ENCODE data around the gene TIMM22.
"Not testable (repeated sequence)": the region's sequence is repeated elsewhere in the genome, so short reads cannot be mapped to it uniquely, and the experiment has no call there.

The TIMM22 gene

DNA sequence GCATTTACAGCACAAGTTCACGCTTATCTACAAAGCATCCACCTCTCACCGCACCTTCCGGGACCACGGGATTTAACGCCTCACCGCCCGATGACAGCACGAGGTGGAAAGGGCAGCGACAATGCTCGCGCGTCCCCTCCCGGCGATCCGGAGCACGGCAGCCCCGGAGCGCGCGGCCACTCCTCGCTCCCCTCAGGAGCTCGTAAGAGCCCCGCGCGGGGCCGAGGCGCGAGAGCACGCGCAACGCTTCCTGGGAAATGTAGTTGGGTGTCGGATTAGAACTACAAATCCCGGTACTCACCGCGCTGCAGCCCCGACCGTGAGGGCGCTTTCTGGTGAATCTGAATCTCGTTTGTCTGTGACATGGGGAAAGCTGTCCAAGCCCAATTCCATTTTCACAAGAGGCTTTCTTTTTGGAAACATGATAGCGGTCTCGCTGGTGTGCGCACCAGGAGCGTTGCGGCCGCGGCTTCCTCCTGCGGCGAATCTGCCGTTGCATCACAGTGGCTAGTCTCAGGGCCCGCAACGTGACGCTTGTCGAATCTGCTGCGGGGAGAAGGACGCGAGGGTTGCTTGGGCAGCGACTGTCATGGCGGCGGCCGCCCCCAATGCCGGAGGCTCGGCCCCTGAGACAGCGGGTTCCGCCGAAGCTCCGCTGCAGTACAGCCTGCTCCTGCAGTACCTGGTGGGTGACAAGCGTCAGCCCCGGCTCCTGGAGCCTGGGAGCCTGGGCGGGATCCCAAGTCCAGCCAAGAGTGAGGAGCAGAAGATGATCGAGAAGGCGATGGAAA is at the start of gene TIMM22:
Gene TIMM22 (plus strand): TSS at position 576 of the 791 bp plus-strand sequence. CDS start 14 bp downstream, at position 590.
- peak; percentile 93 for DNase-seq

DNA sequence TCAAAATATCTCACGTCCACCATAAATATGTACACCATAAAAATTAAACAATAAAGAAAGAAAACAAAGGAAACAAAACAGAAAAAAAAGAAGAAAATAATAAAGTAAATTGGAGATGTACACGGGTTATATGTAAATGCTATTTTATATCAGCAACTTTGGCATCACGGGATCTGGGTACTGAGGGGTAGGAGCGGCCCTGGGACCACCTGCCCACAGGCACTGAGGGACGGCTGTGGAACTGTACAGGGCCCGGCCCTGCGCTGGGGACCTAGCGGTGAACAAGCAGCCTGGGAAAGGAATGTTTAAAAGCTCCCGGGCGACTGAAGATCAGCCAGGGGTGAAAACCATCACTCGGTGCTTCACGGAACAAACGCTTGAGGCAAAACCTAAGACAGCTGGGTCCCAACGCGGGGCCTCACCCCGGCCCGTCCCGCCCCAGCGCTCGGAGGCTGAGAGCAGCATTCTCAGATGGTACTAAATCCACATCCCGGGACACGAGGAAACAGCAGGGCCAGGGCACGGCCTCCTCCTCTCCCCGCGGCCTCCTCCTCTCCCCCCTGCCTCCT is 48.6 kb upstream of the TIMM22 start:
- DNase-seq, result no peak

DNA sequence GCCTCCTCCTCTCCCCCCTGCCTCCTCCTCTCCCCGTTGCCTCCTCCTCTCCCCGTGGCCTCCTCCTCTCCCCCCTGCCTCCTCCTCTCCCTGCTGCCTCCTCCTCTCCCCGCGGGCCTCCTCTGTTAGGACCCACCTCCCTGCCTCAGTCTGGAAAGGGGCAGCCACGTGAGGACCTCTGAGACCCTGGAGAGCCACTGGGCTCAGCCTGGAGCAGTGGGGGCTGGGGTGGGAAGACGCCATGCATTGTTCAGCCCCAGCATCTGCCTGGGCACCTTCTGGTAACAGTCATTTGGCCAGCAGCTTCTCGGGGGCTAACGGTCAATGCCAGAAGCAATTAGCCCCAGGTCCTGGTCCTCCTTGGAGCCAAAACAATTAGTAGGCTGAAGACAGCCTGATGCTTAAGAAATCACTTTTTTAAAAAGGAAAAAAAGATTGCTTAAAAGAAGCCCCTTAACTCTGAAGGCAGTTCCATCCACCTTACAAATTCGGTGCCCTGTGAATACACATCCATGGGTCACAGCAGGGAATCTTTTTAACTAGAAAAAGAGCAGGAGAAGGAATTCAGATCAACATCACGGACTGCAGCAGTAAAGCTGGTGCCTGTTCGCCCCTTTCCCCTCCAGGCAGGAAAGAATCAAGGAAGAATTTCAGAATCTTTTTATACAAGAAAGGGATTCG is 47.2 kb upstream of the TIMM22 start:
- no peak for DNase-seq

DNA sequence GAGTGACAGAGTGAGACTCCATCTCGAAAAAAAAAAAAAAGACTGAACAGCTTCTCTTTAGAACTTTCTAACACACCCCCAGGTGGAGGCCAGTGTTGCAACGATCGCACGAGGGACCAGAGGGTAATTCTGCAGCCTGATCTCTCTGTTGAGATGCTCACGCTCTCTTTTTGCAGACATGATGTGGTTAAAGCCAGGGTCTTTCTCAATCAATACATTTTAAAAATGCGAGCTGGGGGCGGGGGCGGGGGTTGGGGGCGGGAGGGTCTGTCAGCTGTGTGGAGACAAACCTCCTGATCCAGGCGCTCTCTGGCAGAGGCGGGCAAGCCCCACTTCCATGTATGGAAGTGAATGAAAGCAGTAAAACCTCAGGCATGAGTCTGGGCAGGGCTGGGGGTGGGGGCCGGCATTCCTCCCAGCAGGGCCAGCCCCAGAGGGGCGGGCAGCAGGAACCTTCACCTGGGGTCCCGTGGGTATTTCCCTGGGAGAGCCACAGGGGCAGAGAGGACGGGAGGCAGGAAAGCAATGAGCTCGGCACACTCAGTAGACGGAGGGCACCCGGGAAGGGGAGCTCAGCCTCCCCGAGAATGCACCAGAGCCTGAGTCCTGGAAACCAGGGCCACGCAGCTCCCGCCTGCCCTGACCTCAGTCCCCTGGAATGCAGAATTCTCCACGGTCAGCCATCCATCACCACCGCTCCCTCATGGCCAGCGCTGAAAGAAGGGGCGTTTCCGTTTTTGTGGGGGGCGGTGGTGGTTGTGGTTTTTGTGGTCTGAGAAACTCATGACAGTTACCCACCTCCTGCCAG is 45.4 kb upstream of the TIMM22 start:
- no peak for DNase-seq

DNA sequence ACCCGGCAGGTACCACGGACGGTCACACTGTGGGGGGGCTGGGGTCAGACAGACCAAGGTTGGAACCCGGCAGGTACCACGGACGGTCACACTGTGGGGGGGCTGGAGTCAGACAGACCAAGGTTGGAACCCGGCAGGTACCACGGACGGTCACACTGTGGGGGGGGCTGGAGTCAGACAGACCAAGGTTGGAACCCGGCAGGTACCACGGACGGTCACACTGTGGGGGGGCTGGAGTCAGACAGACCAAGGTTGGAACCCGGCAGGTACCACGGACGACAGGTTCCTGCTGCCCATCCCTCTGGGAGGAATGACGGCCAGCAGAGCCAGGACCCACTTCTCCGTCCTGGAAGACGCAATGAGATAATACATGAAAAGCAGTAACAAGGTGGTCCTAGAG is 44.3 kb upstream of the TIMM22 start:
- not testable (repeated sequence) for DNase-seq

DNA sequence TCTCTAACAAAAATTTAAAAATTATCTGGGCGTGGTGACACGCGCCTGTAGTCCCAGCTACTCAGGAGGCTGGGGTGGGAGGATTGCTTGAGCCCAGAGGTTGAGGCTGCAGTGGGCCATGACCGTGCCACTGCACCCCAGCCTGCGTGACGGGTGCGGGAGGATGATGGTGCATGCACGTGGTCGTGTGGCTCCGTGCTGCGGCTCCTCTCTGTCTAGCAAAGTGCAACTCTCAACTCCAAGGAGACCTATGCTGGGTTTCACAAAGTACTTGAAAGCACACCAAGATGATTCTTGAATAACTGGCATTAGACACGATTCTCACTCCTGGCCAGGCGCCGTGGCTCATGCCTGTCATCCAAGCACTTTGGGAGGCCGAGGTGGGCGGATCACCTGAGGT is 43.2 kb upstream of the TIMM22 start:
- no peak for DNase-seq

DNA sequence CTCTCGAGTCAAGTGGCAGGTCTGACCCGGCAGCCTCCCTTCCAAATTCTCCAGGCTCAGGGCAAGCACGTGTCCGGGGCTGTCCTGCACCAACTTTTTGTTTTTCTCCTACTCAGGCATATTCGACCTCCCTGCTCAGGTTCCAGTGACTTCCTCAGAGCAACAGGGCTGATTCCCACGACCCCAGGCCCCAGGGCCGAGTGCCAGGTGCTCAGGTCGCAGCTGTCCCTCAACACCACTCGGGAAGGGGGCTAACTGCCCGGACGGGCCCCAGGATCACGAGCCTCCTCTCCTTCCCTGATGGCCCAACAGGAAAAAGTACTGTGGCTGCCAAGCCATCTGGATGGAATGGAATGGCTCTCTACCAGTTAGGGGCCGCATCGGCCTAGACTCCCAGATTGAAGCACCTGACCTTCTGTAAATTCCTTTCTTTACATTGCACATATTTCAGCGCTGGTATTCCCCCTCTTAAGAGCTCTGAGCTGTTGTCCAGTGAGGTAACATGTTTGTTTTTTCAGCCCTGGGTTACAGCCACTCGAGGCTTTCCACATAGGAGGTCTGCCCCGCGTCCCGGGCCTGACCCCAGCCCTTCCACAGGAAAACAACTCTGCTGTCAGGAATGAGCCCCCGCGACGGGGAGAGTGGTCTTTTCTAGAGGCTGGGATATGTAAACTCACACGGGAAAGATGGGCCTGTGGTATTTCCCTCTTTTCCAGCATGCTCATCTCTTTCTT is 42.3 kb upstream of the TIMM22 start:
- DNase-seq, result no peak

DNA sequence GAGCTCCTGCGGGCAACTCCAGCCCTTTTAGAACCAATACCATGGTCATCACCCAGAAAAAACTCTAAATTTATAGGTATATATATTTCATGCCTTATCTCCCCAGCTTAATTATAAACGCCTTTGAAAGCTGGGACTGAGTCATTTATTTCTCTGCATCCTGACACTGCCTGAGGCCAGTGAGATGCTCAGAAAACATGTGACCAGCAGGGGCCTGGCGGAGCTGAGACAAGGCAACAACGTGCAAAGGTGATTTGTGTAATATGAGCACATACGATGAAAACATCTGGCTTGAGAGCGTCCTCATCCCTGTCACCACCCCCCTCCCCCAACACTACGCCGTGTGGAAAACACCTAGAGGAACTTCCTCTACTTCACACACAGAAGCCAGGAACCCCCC is 40.0 kb upstream of the TIMM22 start:
- no peak for DNase-seq

DNA sequence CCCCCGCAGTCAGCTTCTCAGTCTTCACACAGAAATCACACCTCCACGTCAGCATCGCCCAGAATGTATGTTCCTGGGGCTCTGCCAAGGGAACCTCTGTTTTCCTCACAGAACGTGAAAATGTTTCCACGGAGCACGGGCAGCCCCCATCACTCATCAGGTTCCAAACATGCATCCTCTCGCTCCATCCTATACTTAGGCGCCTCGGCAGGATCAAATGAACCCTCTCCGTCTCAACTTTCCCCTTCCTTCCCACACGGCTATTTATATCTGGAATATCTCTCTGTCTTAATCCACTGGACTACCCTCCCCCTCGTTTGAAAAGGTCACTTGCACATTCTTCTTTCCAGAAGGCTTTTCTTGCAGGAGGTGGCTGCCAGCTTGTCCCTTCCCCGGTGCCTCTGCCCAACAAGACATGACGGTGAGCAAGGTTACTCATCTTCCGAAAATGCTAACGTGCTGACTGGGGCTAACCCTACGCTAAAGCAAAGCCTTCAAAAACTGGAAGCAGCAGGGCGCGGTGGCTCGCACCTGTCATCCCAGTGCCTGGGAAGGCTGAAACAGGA is 39.0 kb upstream of the TIMM22 start:
- no peak for DNase-seq

DNA sequence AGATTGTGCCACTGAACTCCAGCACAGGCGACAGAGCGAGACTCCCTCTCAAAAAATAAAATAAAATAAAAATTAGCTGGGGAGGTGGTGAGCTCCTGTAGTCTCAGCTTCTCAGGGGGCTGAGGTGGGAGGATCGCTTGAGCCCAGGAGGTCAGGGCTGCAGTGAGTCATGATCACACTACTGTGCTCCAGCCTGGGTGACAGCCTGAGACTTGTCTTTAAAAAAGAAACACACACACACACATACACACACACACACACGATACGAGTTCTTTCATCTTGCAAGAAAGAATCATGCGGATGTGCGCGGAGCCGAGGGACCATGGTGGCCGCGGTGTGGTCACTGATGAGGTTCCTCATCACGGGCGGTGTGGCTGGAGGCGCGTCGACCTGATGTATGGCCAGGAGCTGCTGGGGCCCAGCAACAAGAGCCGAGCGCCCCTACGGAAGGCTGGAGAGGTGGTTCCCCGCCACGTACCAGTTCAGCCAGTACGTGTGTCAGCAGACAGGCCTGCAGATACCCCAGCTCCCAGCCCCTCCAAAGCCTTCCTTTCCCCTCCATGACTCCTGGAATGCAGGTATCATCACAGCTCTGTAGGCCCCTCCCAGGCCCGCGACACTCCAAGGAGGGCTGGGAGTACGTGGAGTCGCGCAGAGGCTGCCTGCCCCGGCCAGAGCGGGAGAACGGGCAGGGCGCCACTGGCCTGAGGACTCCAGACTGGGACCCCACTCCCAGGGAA is 38.0 kb upstream of the TIMM22 start:
- no peak for DNase-seq

DNA sequence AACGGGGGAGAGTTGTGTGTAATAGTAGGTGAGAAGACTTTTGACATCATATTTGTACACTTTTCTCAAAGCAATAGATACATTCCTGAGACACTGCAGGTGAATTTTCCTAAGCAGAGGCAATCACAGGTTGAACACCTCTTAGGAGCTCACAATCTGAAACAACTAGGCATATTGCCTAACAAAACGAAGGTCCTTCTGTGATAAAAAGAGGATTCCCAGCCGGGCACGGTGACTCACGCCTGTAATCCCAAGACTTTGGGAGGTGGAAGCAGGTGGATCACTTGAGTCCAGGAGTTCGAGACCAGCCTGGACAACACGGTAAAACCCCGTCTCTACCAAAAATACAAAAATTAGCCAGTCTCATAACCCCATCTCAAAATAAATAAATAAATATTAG is 34.8 kb upstream of the TIMM22 start:
- no peak for DNase-seq

DNA sequence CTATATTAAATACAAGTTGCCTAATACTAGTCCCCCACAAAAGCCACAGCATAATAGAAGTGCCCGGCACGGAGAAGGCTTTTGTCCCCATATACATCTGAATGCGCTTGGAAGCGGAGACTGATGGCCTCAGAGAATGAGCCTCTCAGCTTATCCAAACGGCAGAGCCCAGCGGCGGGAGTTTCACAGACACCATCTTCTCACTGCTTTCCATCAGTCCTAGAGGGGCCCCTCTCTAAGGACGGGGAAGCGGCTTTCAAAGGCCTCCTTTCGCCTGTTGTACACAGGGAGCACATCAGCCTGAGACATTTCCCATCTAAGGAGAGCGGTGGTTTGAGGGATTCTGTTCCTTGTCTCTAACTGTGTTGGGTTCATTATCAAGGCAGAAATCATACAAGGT is 34.3 kb upstream of the TIMM22 start:
- DNase-seq, result no peak

DNA sequence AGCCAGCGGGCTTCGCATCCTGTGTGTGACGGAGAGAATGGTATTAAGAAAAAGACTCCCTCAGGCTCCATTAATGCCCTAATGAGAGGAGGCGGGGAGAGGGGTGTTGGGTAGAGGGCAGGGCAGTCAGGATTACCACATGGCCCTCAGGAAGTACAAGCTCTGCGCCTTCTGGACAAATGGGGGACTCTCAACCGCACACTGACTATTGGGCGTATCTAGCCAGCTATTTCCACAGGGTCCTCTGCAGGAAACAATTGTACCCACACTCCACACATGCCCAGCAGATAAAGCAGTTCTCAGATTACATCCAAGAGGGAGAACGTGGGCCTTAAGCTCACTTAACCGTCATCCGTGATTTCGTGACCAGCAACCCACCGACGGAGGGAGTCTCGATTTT is 32.1 kb upstream of the TIMM22 start:
- DNase-seq, result no peak

DNA sequence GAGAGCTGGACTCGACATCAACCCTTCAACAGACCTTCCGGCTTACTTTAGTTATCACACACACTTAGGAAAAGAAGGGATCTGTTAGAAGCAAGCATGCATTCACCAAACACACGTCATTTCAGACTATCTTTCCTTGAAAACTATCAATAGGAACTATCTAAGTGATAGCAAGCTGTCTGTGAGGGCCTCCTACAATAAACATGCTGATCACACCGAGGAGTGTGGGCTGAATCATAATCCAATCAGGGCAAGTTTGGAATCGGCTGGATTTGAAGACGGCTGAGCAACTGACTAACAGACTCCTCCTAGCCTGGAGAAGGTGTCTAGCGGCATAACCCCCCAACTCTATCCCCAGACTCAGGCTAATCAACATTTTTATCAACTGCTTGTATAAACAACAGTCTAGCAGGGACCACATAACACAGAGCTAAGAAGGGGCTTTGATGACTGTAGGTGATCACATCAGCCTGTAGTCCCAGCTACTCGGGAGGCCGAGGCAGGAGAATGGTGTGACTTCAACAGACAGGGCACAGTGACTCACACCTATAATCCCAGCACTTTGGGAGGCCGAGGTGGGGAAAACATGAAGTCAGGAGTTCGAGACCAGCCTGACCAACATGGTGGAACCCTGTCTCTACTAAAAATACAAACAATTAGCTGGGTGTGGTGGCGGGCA is 31.5 kb upstream of the TIMM22 start:
- no peak for DNase-seq

DNA sequence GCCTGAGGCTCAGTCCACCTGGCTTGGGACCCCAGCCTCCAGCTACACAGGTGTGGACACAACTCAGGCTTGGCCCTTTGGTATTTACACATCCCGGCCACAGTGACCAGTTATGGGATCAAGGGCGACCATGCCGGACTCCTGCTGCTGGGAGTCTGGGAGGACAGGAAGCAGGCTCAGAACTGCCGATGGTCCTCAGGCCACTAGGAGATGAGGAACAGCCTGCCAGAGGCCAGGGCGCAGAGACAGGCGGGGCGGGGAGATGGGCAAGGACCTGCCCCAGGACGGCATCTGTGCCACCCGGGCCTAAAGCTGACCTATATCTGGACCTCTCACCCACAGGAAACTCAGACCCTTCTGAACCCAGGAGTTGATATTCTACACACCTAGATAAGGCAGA is 29.8 kb upstream of the TIMM22 start:
- no peak for DNase-seq

DNA sequence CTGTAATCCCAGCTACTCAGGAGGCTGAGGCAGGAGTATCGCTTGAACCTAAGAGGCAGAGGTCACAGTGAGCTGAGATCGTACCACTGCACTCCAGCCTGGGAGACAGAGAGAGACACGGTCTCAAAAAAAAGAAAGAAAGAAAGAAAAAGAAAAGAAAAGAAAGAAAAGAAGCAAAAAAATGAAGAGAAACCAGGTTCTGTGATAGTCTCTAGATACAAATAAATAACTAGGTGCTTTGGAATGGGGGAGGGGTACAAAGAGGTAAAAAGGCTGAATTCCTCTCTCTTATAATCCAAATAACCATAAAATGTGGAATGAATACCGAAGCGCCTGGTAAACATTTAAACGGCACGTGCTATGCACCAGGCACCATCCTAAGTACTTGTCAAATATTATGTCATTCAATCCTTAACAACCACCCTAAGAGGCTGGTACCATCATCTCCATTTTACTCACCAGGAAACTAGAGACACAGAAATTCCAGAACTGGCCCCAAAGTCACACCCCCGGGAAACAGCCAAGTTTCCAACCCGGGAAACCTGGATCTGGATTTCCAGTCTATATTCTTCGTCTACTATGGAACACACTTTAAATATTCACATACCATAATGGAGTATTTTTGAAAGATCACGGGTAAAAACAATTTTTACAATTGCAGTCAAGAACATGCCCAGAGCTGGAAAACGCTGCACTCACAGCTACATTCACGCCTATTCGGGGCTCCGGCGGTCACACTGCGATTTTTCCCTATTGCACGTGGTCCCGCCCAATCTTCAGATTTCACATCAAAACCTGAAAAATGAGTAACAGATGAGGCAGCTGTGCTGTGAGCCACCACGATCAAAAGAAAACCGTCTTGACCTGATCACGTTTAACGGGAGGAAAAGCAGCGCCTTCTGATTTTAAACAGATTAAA is 27.9 kb upstream of the TIMM22 start:
- DNase-seq, result no peak

DNA sequence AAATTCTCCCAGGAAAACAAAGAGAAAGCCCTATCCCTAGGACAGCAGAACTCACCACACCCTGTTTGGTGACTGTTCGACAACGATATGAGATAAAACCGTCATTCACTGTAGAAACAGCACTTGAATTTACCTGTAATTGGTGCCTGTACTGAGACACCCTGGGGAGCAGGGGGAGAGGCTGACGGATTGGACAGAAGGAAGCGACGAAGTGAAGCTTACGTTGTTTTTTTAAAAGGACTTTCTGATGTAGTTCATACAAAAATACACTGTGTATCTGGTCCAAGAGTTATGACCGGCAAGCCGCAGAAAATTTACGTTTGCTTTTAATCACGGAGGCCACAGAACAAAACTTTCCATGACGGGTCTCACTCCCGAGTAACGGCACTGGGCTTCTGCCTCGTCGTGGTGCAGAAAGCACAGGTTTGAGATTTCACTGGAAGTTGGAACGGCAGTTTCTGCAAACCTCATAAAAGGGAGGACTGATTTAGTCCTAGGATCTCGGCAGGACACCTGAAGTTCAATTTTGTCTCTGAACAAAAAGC is 27.0 kb upstream of the TIMM22 start:
- DNase-seq, result no peak

DNA sequence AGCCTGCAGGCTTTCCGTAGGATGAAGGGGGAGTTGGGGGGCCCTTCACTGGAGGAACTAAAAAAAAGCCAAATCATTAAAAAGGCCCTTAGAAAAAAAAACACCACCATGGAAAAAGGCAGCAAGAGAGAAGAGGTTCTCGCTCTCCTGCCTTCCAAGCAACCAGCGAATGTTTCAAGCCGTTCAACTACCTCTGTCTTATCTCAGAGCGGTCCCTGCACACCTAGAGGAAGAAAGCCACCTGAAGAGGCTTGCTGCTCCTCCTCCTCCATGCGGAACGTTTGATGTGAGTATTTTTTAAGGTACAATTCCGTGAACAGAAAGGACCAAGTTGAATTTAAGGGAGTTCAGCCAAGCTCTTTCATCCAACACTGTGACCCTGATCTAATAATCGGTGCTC is 26.6 kb upstream of the TIMM22 start:
- DNase-seq, result no peak

DNA sequence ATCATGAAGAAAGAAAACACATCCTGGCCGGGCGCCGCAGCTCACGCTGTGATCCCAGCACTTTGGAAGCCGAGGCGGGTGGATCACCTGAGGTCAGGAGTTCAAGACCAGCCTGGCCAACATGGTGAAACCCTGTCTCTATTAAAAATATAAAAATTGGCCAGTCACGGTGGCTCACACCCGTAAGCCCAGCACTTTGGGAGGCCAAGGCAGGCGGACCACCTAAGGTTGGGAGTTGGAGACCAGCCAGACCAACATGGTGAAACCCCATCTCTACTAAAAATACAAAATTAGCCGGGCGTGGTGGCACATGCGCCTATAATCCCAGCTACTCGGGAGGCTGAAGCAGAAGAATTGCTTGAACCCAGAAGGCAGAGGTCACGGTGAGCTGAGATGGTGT is 25.1 kb upstream of the TIMM22 start:
- not testable (repeated sequence) for DNase-seq

Data from CD4-positive, alpha-beta T cell treated with Interleukin-6 for 4 hours (primary cell).